Measurements from ENCODE around the gene IFIT1.
"Not testable (repeated sequence)": the region's sequence is repeated elsewhere in the genome, so short reads cannot be mapped to it uniquely, and the experiment has no call there.

Gene IFIT1

DNA sequence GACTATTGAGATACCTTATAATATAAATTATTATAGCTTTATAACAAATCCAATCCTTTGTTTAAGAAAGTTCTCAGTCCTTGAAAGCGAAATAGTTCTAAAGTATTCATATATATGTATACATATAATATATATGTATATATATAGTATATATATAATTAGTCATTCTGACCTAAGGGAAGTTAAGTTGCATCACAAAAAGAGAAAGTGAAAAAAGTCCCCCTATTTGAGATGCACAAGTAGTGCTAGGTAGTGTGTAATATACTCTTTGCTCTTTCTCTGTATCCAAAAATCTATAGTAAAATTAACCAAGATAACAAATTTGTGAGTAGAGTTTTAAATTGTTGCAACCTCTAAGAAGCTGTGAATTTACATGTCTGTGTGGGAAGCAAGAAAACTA lies 27.9 kb upstream of the IFIT1 start:
- in situ Hi-C loops (cut with HindIII; ENCODE audit: low sequenced_read_pairs): no loop called here

DNA sequence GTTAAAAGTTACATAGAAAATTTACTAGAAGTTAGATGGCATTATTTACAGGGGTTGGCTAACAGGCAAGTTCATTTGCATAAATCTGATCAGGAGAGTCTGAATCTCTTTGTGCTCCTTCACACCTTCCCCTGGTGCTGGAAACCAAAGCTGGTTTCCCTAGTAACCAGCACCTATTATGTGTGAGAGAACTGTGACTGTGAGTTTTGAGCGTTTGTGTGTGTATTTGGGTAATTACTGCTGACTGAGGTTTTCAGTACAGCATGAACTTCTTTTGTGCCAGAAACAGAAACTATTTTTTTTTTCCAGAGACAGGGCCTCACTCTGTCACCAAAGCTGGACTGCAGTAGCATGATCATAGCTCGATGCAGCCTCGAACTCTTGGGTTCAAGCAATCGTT lies 24.9 kb upstream of the IFIT1 start:
- in situ Hi-C loops (cut with HindIII; ENCODE audit: low sequenced_read_pairs): no loop called here

DNA sequence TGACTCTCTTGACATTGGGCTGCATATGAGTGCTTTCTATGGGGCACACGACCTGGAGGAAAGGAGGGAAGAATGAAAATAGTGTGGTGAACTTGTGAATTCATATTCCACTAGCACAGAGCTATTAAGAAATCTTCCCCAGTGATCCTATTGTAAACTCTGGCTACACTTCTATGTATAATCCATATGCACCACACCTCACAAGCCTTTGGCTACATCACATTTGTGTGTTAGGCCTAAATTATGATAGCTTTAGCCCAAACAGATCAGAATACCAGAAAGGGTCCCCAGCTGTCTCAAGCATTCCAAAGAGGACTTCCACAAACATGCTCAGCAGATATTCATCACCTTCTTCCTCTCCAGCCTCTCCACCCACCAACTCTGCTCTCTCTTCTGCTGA lies 24.3 kb upstream of the IFIT1 start:
- in situ Hi-C loops (cut with HindIII; ENCODE audit: low sequenced_read_pairs): no loop called here

DNA sequence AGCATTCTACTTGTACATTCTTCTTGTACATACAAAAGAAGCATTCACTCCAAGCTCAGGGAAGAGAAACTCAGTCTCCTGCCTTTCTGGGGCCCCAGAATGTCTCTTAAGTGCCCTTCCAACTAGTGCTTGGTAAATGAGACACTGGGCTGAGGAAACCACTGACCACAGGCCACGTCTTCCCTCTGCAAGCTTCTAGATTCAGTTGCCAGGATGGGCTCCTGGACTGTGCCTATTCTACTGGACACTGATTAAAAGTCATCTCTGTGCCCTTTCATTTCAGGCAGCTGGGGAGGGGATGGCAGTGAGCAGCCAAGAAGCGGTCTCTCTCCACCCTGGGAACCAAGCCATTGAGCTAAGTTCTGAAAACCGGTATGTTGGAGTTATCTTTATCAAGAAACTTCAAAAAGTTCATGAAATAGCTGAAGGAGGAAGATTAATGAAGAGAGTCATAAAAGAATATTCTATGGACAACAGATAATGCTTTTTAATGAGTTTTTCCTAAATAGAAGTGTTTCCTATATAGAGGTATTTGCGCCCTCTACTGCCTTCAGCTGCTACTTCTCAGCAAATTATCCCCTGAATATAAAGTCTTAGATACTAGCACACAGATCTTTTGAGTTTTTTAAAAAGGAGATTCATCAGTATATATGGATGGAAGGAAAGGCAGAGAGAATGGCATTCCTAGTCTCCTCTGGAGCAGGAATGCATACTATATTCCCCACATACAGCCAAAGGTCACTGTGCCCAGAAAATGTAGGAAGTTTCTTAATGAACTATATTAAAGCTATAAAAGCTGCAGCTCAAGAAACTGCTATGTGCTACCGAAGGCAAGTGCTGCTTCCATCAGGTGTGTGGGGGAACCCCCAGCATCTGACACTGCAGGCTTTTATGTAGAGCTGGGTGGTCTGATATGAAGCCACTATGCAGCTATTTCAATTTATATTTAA lies 23.0 kb upstream of the IFIT1 start:
- in situ Hi-C loops (cut with HindIII; ENCODE audit: low sequenced_read_pairs): no loop called here

DNA sequence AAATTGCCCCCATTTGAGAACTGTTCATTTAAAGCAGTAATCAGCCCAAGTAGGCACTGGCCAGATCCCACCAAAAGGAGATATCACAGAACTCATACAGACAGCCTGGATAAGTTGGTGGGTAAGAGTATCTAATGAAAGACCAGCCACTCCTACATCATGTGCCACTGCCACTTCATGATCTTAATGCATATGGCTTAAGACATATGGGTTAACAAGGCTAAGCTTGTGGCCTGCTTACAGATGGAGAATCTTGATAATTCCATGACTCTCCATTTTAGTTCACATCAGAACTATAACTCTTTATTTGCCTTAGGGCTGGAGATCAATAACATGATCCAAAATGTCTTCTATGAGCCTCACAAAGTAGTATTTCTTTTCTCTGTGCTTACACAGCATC lies 21.3 kb upstream of the IFIT1 start:
- in situ Hi-C loops (cut with HindIII; ENCODE audit: low sequenced_read_pairs): no loop called here

DNA sequence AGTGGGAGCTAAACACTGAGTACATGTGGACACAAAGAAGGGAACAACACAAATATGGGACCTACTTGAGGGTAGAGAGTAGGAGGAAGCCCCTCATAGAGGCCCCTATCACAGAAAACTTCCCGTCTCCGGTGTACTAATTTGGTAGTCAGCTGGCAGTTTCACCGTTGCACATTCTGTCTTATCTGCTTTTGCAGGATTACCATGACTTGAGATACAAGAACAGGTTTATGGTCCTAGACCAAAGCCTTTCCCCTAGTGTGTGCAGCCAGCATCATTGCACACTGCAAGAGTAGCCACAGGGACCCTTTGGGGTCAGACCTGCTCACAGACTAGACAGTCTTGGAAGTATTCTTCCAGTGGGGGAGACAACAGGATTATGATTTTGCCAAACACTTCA lies 20.4 kb upstream of the IFIT1 start:
- in situ Hi-C loops (cut with HindIII; ENCODE audit: low sequenced_read_pairs): no loop called here

DNA sequence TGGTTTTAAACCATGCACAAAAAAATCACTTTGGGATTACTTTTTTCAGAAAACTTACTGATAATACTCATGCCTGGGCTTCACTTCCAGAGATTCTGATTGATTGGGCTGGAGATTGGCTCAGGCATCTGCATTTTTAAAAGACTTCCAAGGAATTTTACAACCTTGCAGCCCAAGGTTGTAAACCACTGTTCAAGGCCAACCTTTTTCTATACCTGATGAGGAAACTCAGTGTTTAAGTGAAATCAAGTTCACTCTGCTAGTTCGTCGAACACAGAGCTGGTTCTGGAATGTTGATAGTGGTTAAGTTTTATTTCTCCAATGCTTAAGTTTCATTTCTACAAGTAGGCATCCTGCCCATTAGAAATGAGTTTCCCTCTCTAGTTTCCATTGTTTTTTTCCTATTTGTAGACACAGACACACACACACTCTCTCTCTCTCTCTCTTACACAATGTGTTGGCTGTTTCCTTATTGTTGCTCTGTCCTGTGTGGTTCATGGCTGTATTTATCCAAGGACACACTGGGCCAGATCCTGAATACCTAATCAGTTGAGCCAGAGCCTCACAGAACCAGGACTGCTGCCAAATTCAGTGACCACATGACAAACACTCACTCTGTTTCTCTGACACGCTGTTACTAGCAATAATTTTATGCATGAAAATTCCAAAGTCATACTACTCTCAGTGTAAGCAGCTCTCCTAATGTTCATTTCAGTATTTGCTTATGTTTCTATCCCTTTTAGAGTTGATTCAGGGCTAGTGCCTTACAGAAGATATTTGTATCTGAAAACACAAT lies 18.3 kb upstream of the IFIT1 start:
- in situ Hi-C loops (cut with HindIII; ENCODE audit: low sequenced_read_pairs): no loop called here

DNA sequence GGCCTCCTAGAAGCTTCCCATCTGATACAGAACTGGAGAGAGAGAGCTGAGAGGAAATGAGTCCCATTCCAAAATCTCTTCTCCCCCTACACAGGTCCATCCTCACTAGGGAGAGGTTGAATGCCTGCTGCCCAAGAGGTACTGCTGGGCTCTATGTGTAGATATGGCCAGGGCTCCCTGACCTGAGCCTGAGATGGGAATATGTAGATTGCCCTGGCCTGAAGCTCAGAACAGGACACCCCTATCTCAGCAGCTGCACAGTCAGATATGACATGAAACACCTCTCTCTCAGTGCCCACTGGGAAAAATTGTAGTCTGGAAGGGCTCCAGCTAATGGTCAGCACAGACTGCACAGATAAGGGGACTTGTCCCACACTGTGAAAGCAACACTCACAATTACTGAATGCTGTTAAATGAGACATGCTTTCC lies 17.7 kb upstream of the IFIT1 start:
- in situ Hi-C loops (cut with HindIII; ENCODE audit: low sequenced_read_pairs): no loop called here

DNA sequence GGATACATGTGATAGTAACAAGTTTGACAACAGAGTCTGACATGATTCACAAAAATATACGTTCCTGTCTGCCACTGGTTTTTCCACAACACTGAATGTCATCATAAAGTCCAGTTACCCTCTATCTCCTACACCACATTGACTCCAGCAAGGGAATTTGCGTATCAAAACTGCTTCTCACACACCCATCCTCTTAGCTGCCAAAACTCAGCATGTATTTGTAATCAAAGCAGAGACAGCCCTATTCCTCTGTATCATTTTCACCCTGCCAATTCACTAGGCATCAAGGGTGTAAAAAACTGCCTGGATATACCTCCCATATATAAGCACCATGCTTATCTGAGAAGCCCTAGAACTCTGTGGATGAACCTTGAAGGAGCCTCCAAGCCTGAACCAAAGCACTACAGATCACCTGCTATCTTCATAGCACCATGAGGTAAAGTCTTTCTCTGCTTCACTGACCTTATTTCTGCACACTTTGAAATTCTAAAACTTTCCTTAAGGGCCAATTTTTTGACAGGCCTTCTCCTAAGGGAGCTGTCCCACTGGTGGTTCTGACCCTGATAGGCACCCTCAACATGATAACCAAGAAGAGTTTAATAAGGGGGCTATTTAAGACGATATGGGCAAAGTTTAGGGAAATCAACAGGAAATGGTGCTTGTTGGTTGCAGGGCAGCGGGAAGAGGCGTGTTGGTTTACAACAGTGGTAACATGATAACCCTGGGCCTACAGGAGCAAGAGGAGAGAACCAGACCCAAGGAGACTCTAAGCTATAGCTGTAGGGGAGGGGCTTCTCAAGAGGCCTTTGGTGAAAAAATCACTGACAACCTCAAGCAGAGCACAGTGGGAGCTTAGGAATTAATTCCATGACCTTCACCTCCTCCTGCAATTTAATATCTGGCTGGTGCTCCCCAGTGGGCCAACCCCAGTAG lies 14.5 kb upstream of the IFIT1 start, which contains the start of gene IFIT1B:
TSS of gene IFIT1B (plus strand) at position 352 of the 933 bp plus-strand sequence. CDS start at position 432, 80 bp downstream.
- in situ Hi-C loops (cut with HindIII; ENCODE audit: low sequenced_read_pairs): no loop called here

DNA sequence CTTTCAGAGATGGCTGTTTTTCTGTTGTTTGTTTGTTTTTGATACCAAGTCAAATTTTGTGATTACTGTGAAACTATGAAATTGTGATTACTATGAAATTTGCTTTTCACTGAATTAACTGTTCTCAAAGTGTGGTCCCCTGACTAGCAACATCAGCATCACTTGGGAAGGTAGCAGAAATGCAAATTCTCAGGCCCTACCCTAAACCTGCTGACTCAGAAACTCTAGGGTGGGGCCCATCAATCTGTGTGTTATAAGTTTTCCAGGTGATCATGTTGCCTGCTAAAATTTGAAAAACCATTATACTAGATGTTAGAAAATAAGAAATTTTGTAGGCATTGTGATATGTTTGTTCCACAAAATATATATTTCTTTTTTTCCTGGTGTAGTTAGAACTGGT lies 13.3 kb upstream of the IFIT1 start:
- in situ Hi-C loops (cut with HindIII; ENCODE audit: low sequenced_read_pairs): no loop called here

DNA sequence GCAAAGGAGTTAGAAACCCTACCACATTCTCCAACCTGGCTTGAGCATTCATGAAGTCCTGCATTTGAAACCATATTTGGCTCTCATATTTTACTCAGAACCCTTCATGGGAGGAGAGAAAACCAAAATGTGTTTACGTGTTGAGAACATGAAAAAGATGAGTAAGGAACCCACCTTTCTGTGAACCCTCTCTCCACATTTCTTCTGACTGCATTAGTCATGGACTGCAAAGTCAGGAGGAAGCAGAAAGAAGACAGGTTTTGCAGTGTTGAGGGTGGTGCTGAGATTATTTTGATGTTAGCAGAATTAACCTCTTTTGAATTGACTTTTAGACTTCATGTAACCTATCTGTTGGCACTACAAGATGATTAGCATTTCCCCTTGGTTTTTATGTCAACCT lies 9.7 kb upstream of the IFIT1 start:
- in situ Hi-C loops (cut with HindIII; ENCODE audit: low sequenced_read_pairs): no loop called here

DNA sequence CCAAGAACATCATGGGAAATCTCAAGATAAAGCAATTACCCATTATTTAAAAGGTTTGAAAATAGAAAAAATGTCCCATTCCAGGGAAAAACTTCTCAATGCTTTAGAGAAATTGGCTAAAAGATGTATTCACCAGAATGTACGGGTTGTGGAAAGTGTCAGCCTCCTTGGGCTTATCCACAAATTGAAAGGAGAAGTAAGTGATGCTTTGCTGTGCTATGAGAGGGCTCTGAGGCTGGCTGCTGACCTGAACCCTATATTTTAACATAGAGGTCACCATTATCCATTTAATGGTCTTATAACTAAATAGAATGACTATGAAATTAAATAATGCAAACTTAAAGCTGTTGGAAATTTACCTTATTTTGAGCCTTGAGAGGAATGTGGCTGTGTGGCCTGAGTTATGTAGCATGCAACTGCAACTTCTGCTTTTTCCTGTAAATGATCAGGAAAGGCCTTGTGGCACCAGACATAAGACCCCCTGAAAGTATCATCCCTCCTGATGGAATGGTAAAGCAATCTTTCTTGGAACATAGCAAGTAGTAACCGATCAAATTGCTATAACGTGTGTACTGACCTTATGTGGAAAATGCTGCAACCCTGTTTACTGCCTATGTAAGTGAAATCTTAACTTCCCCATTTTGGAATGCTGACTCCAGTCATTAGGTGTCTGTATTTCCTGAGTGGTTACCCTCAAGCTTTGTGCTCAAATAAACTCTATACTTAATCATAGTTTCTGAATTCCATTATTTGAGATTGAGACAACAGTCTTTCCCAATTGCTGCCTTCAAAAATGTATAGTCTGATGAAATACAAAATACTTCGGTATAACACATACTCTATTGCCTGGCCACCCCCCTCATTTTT lies 7.7 kb upstream of the IFIT1 start:
- in situ Hi-C loops (cut with HindIII; ENCODE audit: low sequenced_read_pairs): no loop called here

DNA sequence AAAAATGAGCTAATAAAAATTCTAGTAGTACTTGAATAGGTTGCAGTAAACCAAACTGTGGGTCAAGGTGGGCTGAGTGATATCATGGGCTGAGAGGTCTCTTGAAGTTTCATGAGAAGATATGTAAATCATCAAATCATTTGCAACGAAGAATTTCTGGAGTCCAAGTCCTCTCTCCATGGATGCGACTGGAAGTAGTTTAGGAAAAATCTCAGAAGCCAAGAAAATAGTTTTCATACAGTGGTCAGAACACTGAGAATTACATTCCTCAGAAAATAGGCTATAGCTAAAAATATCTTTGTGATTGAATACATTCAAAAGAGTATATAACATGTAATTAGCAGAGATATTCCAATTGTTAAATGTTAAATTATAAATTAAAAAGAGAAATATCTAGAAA lies 3.6 kb upstream of the IFIT1 start:
- in situ Hi-C loops (cut with HindIII; ENCODE audit: low sequenced_read_pairs): no loop called here

DNA sequence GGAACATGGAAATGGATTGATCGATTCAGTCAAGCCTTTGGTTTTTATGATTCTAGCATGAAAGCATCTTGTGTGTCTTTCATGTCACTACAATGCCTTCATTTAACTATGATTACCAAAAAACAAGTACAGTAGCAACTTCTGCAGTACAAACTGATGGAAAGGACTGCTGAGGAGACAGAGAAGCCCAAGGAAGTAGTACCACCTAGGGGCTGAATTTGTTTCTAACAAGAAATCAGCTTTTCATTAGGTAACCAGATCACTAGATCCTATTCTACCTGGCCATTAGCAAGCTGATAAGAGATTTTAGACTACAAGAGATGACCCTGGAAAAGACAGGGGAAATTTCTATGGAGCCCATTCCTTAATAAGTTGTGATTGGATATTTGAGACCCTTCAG lies 3.2 kb upstream of the IFIT1 start:
- in situ Hi-C loops (cut with HindIII; ENCODE audit: low sequenced_read_pairs): no loop called here

DNA sequence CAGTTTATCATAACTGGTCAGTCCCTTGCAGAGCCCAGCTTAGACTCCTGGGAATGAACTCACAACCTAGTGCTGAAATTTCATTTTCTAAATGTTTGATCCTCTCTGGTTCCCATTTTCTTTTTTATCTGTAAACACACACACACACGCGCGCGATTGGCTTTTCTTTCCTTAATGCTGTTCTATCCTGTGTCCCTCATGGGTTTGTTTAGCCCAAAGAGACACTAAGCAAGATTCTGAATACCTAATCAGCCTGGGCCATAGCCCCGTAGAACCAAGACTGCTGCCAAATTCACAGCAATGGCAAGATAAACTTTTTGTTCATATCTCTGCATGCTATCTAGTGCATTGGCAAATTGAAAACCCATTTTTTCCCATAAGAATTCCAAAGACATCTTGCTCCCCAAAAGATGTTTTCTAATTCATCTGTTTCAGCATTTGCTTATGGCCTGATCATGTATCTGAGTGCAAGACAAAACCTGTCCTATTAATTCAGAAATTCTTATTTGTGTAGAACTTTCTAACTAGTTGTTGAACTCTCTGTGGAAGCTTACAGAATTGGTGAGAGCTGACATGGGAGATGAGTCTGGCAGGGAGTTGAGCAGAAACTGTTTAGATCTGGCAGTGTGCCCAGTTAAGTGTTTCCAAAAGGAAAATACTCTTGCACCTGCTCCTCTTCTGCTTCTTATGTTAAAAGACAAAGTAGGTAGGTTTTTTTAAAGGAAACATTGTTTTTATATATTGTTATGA lies 1.8 kb upstream of the IFIT1 start:
- in situ Hi-C loops (cut with HindIII; ENCODE audit: low sequenced_read_pairs): no loop called here

DNA sequence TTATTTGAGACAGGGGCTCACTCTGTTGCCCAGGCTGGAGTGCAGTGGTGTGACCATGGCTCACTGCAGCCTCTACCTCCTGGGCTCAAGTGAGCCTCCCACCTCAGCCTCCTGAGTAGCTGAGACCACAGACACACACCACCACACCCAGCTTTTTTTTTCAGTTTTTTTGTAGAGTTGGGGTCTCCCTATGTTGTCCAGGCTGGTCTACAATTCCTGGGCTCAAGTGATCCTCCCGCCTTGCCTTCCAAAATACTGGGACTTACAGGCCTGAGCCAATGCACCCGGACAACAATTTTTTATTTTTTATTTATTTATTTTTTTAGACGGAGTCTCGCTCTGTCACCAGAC lies 1.2 kb upstream of the IFIT1 start:
- in situ Hi-C loops (cut with HindIII; ENCODE audit: low sequenced_read_pairs): not testable (repeated sequence)

DNA sequence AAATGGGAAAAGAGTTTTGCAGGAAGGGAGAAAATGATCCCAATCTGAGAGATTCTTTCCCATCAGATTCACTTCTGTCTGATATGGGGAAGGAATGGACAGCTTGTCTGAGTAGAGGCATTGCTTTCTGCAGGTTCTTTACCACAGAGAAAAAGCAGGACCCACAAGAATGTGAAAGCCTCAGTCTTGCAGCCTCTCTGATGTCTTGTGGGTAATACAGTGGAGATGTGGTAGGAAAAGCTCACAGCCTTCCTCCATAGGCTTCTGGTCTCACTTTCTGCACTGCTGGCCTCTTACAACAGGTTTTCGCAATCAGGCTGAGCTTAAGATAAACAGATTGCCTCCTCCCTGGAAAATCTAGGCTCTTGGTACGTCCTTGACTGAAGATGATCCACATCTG lies 551 bp downstream of the IFIT1 start:
- in situ Hi-C loops (cut with HindIII; ENCODE audit: low sequenced_read_pairs): no loop called here

DNA sequence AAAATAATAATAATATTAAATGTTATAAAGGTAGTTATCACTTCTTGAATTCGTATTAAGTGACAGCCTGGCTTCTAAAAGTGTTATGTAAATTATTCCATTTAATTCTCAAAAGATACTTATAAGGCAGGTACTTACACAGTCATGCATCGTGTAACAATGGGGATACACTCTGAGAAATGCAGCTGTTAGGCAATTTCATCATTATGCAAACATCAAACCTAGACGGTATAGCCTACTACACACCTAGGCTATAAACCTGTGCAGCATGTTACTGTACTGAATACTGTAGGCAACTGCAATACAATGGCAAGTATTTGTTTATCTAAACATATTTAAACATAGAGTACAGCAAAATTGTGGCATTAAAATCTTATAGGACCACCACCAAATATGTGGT lies 1.5 kb downstream of the IFIT1 start:
- in situ Hi-C loops (cut with HindIII; ENCODE audit: low sequenced_read_pairs): no loop called here

DNA sequence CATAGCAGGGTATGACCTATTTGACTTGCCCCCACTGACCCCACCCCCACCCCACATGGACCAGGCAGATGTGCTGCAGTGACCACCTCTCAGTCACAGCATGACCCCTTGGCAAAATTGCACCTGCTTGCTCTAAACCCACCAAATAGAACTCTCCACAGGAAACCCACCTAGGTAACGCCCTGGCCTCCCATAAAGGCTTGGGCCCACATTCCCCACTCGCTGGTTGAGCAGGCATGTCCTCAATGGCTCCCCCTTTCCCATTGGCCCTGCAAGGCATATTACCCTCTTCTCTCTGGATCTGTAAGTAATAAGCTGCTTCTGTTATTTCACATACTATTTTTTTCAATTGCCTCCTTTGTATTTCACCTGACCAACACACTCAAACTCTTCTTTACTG lies 2.7 kb downstream of the IFIT1 start:
- in situ Hi-C loops (cut with HindIII; ENCODE audit: low sequenced_read_pairs): no loop called here
